Activated T-cell treated with anti-CD3 and anti-CD28 coated beads for 1 hour (primary cell): Measurements from ENCODE around the gene COL26A1.
"Not testable (repeated sequence)": the region's sequence is repeated elsewhere in the genome, so short reads cannot be mapped to it uniquely, and the experiment has no call there.

Source experiments
- DNase-seq: peaks from one replicate; pipeline ENCODE4 v3.0.0-alpha.2; 2020; ENCODE audit warnings: low read depth

Gene COL26A1

GRCh38 chr7:101402835-101403234, 40.2 kb downstream of the COL26A1 start:
- no peak for DNase-seq

GRCh38 chr7:101405474-101406067, 42.9 kb downstream of the COL26A1 start:
- no peak for DNase-seq

GRCh38 chr7:101410743-101411507, 48.2 kb downstream of the COL26A1 start:
- DNase-seq, result peak; percentile 35

GRCh38 chr7:101411508-101411874, 48.8 kb downstream of the COL26A1 start:
- no peak for DNase-seq

GRCh38 chr7:101412976-101413375, 50.3 kb downstream of the COL26A1 start:
- no peak for DNase-seq

- DNase-seq, result no peak
Measured at GRCh38 chr7:101418694-101419093, 56.0 kb downstream of the COL26A1 start.

- DNase-seq, result no peak
Measured at GRCh38 chr7:101419831-101420230, 57.2 kb downstream of the COL26A1 start.

- DNase-seq, result no peak
Measured at GRCh38 chr7:101420436-101420835, 57.8 kb downstream of the COL26A1 start.

GRCh38 chr7:101422356-101423195, 59.9 kb downstream of the COL26A1 start:
- DNase-seq, result no peak

- DNase-seq, result no peak
Measured at GRCh38 chr7:101426303-101427011, 63.8 kb downstream of the COL26A1 start.

- DNase-seq, result no peak
Measured at GRCh38 chr7:101428093-101428866, 65.6 kb downstream of the COL26A1 start.

GRCh38 chr7:101432316-101432715, 69.6 kb downstream of the COL26A1 start:
- no peak for DNase-seq

- no peak for DNase-seq
Measured at GRCh38 chr7:101433688-101434087, 71.0 kb downstream of the COL26A1 start.

GRCh38 chr7:101434155-101434554, 71.5 kb downstream of the COL26A1 start:
- not testable (repeated sequence) for DNase-seq

GRCh38 chr7:101435461-101436220, 73.0 kb downstream of the COL26A1 start:
- DNase-seq, result no peak

GRCh38 chr7:101436221-101436735, 73.6 kb downstream of the COL26A1 start:
- DNase-seq, result no peak

- no peak for DNase-seq
Measured at GRCh38 chr7:101436857-101437576, 74.3 kb downstream of the COL26A1 start.

- no peak for DNase-seq
Measured at GRCh38 chr7:101441890-101442289, 79.2 kb downstream of the COL26A1 start.

- no peak for DNase-seq
Measured at GRCh38 chr7:101442426-101443070, 79.9 kb downstream of the COL26A1 start.
